CD8-positive, alpha-beta memory T cell (primary cell): Measurements from ENCODE around the gene KISS1. TPM values are rescaled to one million over a fixed set of nuclear protein-coding genes. Genes with fewer than 3 reads are reported as not detected.
"Not testable (repeated sequence)": the region's sequence is repeated elsewhere in the genome, so short reads cannot be mapped to it uniquely, and the experiment has no call there.

Source experiments
- CTCF ChIA-PET: fragments of 350-600 bp; sonication (Branson Sonifier 250); formaldehyde crosslinking; loops from one replicate; lab custom pipeline; 2021; ENCODE audit warnings: antibody characterized with exemption; lab: Charles Lee
- POLR2A ChIA-PET: fragments of 350-600 bp; sonication (Branson Sonifier 250); formaldehyde crosslinking; loops from one replicate; lab custom pipeline; 2021; ENCODE audit warnings: antibody characterized with exemption; lab: Charles Lee
- DNase-seq, 5 donors: peaks; one replicate each; pipeline versions ENCODE4 v3.0.0 to v3.0.0-alpha.2; 2020 to 2022; ENCODE audit warnings: mixed read lengths in 1 of 5
- H3K27ac ChIP-seq: one replicate; pipeline ENCODE4 v1.7.0; 2013; ENCODE audit warnings: low read depth, mild to moderate bottlenecking, low read length, moderate library complexity
- H3K27me3 ChIP-seq: 2 replicates; pipeline ENCODE4 v1.7.0; 2013; ENCODE audit warnings: low read length, mild to moderate bottlenecking; ENCODE audit not compliant: insufficient read depth, poor library complexity, severe bottlenecking
- H3K36me3 ChIP-seq: 2 replicates; pipeline ENCODE4 v1.7.0; 2013; ENCODE audit warnings: mild to moderate bottlenecking, low read length, moderate library complexity; ENCODE audit not compliant: insufficient read depth
- H3K4me1 ChIP-seq: 2 replicates; pipeline ENCODE4 v1.7.0; 2013; ENCODE audit warnings: mild to moderate bottlenecking, low read length, moderate library complexity; ENCODE audit not compliant: insufficient read depth
- H3K4me3 ChIP-seq: 2 replicates; pipeline ENCODE4 v1.7.0; 2013; ENCODE audit warnings: mild to moderate bottlenecking, low read length
- H3K9me3 ChIP-seq: 2 replicates; pipeline ENCODE4 v1.7.0; 2013; ENCODE audit warnings: mild to moderate bottlenecking, low read length
- H3K27ac Mint-ChIP-seq, 8 donors: one replicate each; pipeline ENCODE4 v1.8.0; 2020 to 2021; ENCODE audit warnings: mixed read lengths in 8 of 8, mild to moderate bottlenecking in 6 of 8, inconsistent platforms in 3 of 8, moderate library complexity in 3 of 8
- H3K27me3 Mint-ChIP-seq, 2 donors: one replicate each; pipeline ENCODE4 v1.8.0; 2020 to 2021; ENCODE audit warnings: mixed read lengths in 2 of 2, mild to moderate bottlenecking in 1 of 2, moderate library complexity in 1 of 2
- H3K36me3 Mint-ChIP-seq, 3 donors: one replicate each; pipeline ENCODE4 v1.8.0; 2020 to 2021; ENCODE audit warnings: mixed read lengths in 3 of 3, inconsistent platforms in 1 of 3, mild to moderate bottlenecking in 1 of 3
- H3K4me1 Mint-ChIP-seq, 3 donors: one replicate each; pipeline ENCODE4 v1.8.0; 2020 to 2021; ENCODE audit warnings: mixed read lengths in 3 of 3, inconsistent platforms in 1 of 3, mild to moderate bottlenecking in 1 of 3
- H3K4me3 Mint-ChIP-seq, 7 donors: one replicate each; pipeline ENCODE4 v1.8.0; 2020 to 2021; ENCODE audit warnings: mixed read lengths in 7 of 7, mild to moderate bottlenecking in 6 of 7, moderate library complexity in 4 of 7, inconsistent platforms in 2 of 7
- H3K9me3 Mint-ChIP-seq, 5 donors: one replicate each; pipeline ENCODE4 v1.8.0; 2020 to 2022; ENCODE audit warnings: mixed read lengths in 5 of 5, mild to moderate bottlenecking in 3 of 5, moderate library complexity in 2 of 5, inconsistent platforms in 1 of 5
- polyA plus RNA-seq: library from polyadenylated mRNA; unstranded; fragments of 300-500 nt; fragmentation: Illumina TruSeq; gene quantifications from one replicate; pipeline ENCODE4 v1.2.3, GENCODE V29; 2021
- total RNA-seq, 2 experiments: library from RNA; stranded (reverse); gene quantifications; one replicate each; pipeline ENCODE4 v1.2.3, GENCODE V29; 2021

The KISS1 gene
- total RNA-seq, result not detected
- polyA plus RNA-seq, result not detected

DNA sequence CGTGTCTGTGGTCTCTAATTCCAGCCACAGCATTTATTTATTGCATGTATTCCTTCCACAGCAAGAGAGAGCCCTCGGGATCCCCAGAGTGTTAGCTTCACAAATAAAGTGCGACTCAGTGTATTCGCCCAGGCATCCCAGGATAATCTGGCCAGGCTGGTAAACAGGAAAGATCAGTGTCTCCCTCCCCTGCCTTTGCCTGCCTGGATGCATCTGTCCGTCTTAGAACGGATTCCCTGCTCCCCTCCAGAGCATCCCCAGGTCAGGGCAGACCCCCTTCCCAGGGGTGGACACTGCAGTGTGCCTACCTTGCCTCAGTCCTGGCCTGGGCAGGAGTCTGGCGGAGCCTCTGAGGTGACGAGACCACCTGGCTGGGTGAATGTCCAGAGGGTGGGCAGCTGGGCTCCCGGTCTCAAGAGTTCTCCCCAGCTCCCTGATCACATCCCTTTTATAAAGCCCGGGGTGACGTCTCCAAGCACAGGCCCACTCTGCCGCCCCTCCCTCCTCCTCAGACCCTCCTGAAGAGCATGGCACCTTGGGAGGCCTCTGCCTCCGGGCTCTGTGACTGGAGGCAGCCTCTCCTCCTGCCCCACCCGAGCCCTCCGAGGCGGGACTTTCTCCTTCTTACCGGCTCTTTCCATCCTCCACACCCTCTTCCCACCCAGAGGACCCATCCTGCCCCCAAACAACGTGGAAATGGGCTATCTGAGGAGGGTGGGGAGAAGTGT is at the start of gene KISS1:
Gene KISS1 (minus strand): TSS at position 424 of the 728 bp plus-strand sequence. CDS start 3,615 bp downstream, outside the sequence.
- POLR2A ChIA-PET, result no interaction called here
- Mint-ChIP-seq H3K27ac (peak within 1 kb of the TSS in 2 of 8 donors; percentile 15 to 84), H3K36me3 (no peaks in the 10 kb centered on the region)

GRCh38 chr1:204242920-204243319 is 46.6 kb upstream of the KISS1 start:
- CTCF ChIA-PET, result no interaction called here
- H3K27ac ChIP-seq, result no peak overlapping the region
- Mint-ChIP-seq H3K4me3 (no peak overlapping the region), H3K27me3 (peaks cover 9 to 13% of the 10 kb centered on the region in 2 donors), H3K27ac (no peak overlapping the region), H3K36me3 (no peaks in the 10 kb centered on the region), H3K4me1 (no peaks in the 10 kb centered on the region), H3K9me3 (no peaks in the 10 kb centered on the region)
- no peak overlapping the region for H3K4me3 ChIP-seq
- no peaks in the 10 kb centered on the region for H3K4me1 ChIP-seq
- POLR2A ChIA-PET, result no interaction called here
- no peaks in the 10 kb centered on the region for H3K36me3 ChIP-seq
- no peaks in the 10 kb centered on the region for H3K27me3 ChIP-seq
- DNase-seq, result no peak
- no peaks in the 10 kb centered on the region for H3K9me3 ChIP-seq

More for the DNA sequence above, at the start of gene KISS1:
- Histone ChIP-seq H3K9me3 (no peaks in the 10 kb centered on the region), H3K27me3 (peaks cover 8% of the 10 kb centered on the region), H3K4me3 (no peak within 1 kb of the TSS), H3K27ac (no peak within 1 kb of the TSS), H3K4me1 (no peaks in the 10 kb centered on the region), H3K36me3 (no peaks in the 10 kb centered on the region)
- Mint-ChIP-seq H3K4me1 (peaks cover 5 to 12% (median 11%) of the 10 kb centered on the region in 3 donors), H3K9me3 (no peaks in the 10 kb centered on the region), H3K27me3 (peaks cover 17 to 48% of the 10 kb centered on the region in 2 donors), H3K4me3 (peak within 1 kb of the TSS in 1 of 7 donors; percentile 14)
- DNase-seq, result no peak
- CTCF ChIA-PET, result interaction anchor here (0.8 kb wide), 1 partner anchor 11 kb away, joined by 3 read pairs; no protein-coding TSS in a partner anchor

DNA sequence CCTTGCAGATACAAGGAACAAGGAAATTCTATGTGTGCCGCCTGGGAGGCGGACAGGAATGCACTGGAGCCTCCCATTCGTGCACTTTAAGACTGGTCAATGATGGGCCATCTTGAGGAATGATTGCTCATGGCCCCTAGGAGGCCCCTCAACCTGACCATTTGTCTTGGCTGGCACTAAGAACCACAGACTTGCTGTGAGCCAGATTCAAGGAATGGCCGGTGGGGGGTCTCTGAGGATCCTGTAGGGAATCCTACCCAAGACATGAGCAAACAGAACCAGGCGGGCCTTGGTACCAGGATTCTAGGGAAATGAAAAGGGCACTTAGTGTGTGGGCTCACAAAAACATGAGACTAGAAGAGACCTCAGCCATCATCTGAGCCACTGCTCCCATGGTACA is 45.6 kb upstream of the KISS1 start:
- H3K4me3 Mint-ChIP-seq, result no peak overlapping the region
- ChIA-PET POLR2A (no interaction called here), CTCF (no interaction called here)
- H3K36me3 ChIP-seq, result no peaks in the 10 kb centered on the region
- H3K4me1 Mint-ChIP-seq, result no peaks in the 10 kb centered on the region
- H3K27me3 ChIP-seq, result no peaks in the 10 kb centered on the region
- no peak for DNase-seq
- H3K4me1 ChIP-seq, result no peaks in the 10 kb centered on the region
- H3K36me3 Mint-ChIP-seq, result no peaks in the 10 kb centered on the region
- no peaks in the 10 kb centered on the region for H3K9me3 Mint-ChIP-seq
- no peak overlapping the region for H3K27ac ChIP-seq
- H3K27me3 Mint-ChIP-seq, result peaks cover 3 to 9% of the 10 kb centered on the region in 2 donors
- H3K9me3 ChIP-seq, result no peaks in the 10 kb centered on the region
- H3K27ac Mint-ChIP-seq, result no peak overlapping the region
- no peak overlapping the region for H3K4me3 ChIP-seq

DNA sequence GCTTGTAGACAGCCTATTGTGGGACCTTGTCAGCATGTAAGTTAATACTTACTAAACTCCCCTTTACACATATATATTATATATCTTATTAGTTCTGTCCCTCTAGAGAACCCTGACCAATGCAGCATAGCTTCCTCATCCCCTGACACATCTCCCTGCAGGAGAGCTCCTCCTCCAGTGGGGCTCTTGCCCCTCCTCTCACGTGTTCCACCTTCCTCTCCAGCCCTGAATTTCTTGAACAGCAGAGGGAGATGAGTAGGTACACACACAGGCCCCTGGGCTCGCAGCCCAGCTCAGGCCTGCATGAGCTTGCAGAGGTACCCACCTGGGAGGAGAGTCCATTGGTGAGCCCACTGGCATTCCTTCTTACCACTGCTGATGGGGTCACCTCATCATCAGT is 44.8 kb upstream of the KISS1 start:
- POLR2A ChIA-PET, result no interaction called here
- Histone ChIP-seq H3K27me3 (no peaks in the 10 kb centered on the region), H3K4me1 (no peaks in the 10 kb centered on the region), H3K9me3 (no peaks in the 10 kb centered on the region), H3K27ac (no peak overlapping the region), H3K36me3 (no peaks in the 10 kb centered on the region), H3K4me3 (no peak overlapping the region)
- CTCF ChIA-PET, result no interaction called here
- H3K4me1 Mint-ChIP-seq, result no peaks in the 10 kb centered on the region
- H3K9me3 Mint-ChIP-seq, result no peaks in the 10 kb centered on the region
- H3K36me3 Mint-ChIP-seq, result no peaks in the 10 kb centered on the region
- no peak overlapping the region for H3K4me3 Mint-ChIP-seq
- peaks cover 1 to 13% of the 10 kb centered on the region in 2 donors for H3K27me3 Mint-ChIP-seq
- H3K27ac Mint-ChIP-seq, result no peak overlapping the region
- DNase-seq, result no peak

GRCh38 chr1:204240233-204240632 is 43.9 kb upstream of the KISS1 start:
- Mint-ChIP-seq H3K4me1 (no peaks in the 10 kb centered on the region), H3K36me3 (peaks cover 0 to 2% (median 0%) of the 10 kb centered on the region in 3 donors), H3K27me3 (peaks cover 1 to 13% of the 10 kb centered on the region in 2 donors), H3K27ac (no peak overlapping the region), H3K9me3 (no peaks in the 10 kb centered on the region), H3K4me3 (no peak overlapping the region)
- Histone ChIP-seq H3K9me3 (no peaks in the 10 kb centered on the region), H3K27me3 (no peaks in the 10 kb centered on the region), H3K4me3 (no peak overlapping the region), H3K27ac (no peak overlapping the region), H3K4me1 (no peaks in the 10 kb centered on the region), H3K36me3 (no peaks in the 10 kb centered on the region)
- POLR2A ChIA-PET, result no interaction called here
- CTCF ChIA-PET, result no interaction called here
- DNase-seq, result no peak

GRCh38 chr1:204239401-204239800 is 43.1 kb upstream of the KISS1 start:
- H3K4me1 ChIP-seq, H3K9me3 Mint-ChIP-seq, H3K27ac Mint-ChIP-seq, H3K4me3 ChIP-seq, H3K36me3 Mint-ChIP-seq, H3K27ac ChIP-seq, H3K9me3 ChIP-seq, H3K36me3 ChIP-seq, POLR2A ChIA-PET, H3K27me3 ChIP-seq, DNase-seq, CTCF ChIA-PET, H3K4me1 Mint-ChIP-seq, H3K27me3 Mint-ChIP-seq, H3K4me3 Mint-ChIP-seq: not testable (repeated sequence)

- CTCF ChIA-PET, result not testable (repeated sequence)
These were observed 42.2 kb upstream of the KISS1 start for GRCh38 chr1:204238520-204238919.

DNA sequence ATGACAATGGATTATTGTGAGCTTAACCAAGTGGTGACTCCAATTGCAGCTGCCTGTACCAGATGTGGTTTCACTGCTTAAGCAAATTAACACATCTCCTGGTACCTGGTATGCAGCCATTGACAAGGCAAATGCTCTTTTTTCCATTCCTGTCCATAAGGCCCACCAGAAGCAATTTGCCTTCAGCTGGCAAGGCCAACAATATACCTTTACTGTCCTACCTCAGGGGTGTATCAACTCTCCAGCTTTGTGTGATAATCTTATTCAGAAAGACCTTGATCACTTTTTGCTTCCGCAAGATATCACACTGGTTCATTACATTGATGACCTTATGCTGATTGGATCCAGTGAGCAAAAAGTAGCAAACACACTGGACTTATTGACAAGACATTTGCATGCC is 41.2 kb upstream of the KISS1 start:
- H3K4me3 Mint-ChIP-seq, CTCF ChIA-PET, H3K36me3 Mint-ChIP-seq, H3K9me3 ChIP-seq, H3K27me3 ChIP-seq, H3K9me3 Mint-ChIP-seq, H3K4me1 ChIP-seq, POLR2A ChIA-PET, H3K27ac ChIP-seq, H3K27ac Mint-ChIP-seq, H3K36me3 ChIP-seq, H3K4me3 ChIP-seq, DNase-seq, H3K4me1 Mint-ChIP-seq: not testable (repeated sequence)
- H3K27me3 Mint-ChIP-seq, result peaks cover 3 to 14% of the 10 kb centered on the region in 2 donors

More at GRCh38 chr1:204238520-204238919, 42.2 kb upstream of the KISS1 start:
- peaks cover 1 to 14% of the 10 kb centered on the region in 2 donors for H3K27me3 Mint-ChIP-seq
- H3K27me3 ChIP-seq, H3K4me1 ChIP-seq, H3K9me3 Mint-ChIP-seq, H3K36me3 Mint-ChIP-seq, H3K4me3 ChIP-seq, H3K27ac ChIP-seq, H3K4me3 Mint-ChIP-seq, H3K9me3 ChIP-seq, POLR2A ChIA-PET, H3K36me3 ChIP-seq, DNase-seq, H3K4me1 Mint-ChIP-seq: not testable (repeated sequence)
- H3K27ac Mint-ChIP-seq, result peak overlapping the region in 1 of 8 donors; percentile 84
